Stimulated activated CD8-positive, alpha-beta memory T cell treated with anti-CD3 and anti-CD28 coated beads, Interleukin-15, amount 100 ng/mL, for 1 hour (primary cell): Measurements from ENCODE around the gene AEN.

ENCODE experiments used
- DNase-seq: peaks from one replicate; pipeline ENCODE4 v3.0.0-alpha.2; 2020; ENCODE audit warnings: low read depth

Gene AEN

GRCh38 chr15:88664151-88664778, 43.1 kb downstream of the AEN start:
- no peak for DNase-seq

- no peak for DNase-seq
These were observed 53.5 kb downstream of the AEN start for GRCh38 chr15:88674661-88675060.

GRCh38 chr15:88678755-88679154, 57.6 kb downstream of the AEN start:
- no peak for DNase-seq

GRCh38 chr15:88680241-88681001, 59.3 kb downstream of the AEN start:
- no peak for DNase-seq

- no peak for DNase-seq
These were observed 60.6 kb downstream of the AEN start for GRCh38 chr15:88681610-88682221.
